ENCODE results near the gene GNAZ. TPM values are rescaled to one million over a fixed set of nuclear protein-coding genes. Genes with fewer than 3 reads are reported as not detected.

The GNAZ gene
- total RNA-seq, 2 experiments from 2014 or later: 0.21 to 0.26 TPM

DNA sequence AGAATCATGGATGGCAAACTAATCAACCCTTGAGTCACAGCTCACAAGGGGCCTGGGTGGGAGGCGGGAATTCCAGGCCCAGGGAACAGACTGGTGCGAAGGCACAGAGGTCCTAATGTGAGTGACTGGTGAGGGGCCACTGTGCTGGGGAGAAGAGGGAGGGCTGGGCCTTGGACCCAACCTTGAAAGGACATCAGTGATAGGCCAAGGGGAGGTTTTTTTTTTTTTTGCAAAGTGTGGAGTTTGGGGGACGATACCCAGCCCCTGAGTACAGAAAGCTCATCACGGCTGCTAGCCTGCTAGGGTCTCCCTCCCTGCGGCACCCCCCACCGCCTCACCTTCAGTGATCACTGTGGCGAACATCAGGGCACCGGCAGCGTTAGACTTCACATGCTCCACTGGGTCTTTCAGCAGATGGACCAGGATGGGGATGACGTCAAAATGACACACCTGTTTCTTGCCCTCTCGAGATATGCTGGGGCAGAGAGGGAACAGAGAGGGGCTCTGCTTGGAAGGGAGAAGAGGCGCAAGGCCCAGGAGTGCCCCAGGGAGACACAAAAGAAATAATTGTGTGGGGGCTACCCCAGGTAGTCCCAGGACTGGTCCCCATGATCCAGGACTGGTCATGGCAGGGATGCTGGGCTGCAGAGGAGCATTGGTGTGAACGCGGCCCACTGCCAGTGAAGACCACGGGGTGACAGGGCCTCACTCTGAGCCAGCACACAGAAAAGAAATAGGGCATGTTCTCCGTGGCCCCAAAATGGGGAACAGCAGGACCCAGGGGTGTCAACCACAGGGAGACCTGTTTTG lies 8.6 kb upstream of the GNAZ start:
- Mint-ChIP-seq H3K36me3 (ENCODE audit: low read depth) (no peaks in the 10 kb centered on the region), H3K4me3 (no peak overlapping the region), H3K4me1 (ENCODE audit: low read depth) (no peaks in the 10 kb centered on the region), H3K27ac (no peak overlapping the region), H3K9me3 (ENCODE audit: insufficient read depth) (peaks cover 4% of the 10 kb centered on the region), H3K27me3 (ENCODE audit: low read depth) (peaks cover 7% of the 10 kb centered on the region)
- ChIA-PET POLR2A (no interaction called here), CTCF (interaction anchor here (0.9 kb wide), 1 partner anchor 10 kb away, joined by 3 read pairs; no protein-coding TSS in a partner anchor)
- no peak for ATAC-seq
- no peak for DNase-seq

DNA sequence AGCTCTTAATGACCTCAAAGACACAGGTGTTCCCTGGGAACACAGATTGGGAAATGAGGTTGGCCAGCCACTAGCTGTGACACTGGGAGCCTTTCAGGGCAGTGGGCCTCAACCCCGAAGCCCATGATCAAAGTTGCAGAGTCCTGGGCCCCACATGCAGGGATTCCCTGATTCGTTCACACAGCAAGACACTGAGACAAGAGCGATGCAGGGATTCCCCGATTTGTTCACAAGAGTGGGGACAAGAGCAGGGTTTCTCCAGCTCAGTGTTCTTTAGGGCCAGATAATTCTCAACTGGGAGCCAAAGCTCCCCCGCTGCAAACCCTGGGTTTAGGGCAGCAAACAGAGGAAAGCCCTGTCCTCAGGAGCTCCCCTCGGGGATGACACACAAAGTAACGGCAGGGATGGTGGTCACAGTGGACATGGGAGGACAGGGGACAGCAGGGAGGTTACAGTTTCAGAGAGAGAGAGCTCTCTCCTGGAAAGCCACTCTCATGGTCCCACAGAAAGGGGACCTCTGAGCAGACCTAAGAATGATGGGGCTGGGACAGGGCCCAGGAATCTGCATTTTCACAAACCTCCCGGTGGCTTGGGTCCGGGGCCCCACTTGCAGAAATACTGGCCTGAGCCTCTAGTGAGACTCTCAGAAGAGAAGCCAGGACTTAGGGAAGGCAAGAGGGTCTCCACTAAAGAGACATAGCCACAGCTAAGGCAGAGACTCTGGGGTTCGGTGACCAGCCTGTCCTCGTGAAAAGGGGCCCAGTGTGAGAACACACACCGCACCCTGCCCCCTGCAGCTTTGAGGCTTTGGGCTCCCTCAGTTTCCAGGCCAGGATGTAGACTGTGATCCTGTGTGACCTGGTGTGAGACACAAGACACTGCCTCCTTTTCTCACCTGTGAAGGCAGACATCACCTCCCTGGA lies 7.4 kb upstream of the GNAZ start:
- no peaks in the 10 kb centered on the region for H3K27me3 Mint-ChIP-seq (ENCODE audit: low read depth)
- no peak overlapping the region for H3K27ac Mint-ChIP-seq
- H3K4me1 Mint-ChIP-seq (ENCODE audit: low read depth): no peaks in the 10 kb centered on the region
- H3K9me3 Mint-ChIP-seq (ENCODE audit: insufficient read depth): no peaks in the 10 kb centered on the region
- POLR2A ChIA-PET: no interaction called here
- DNase-seq: no peak
- CTCF ChIA-PET: interaction anchor here (0.9 kb wide), 1 partner anchor 9 kb away, joined by 3 read pairs; no protein-coding TSS in a partner anchor
- ATAC-seq: no peak
- no peaks in the 10 kb centered on the region for H3K36me3 Mint-ChIP-seq (ENCODE audit: low read depth)
- no peak overlapping the region for H3K4me3 Mint-ChIP-seq

DNA sequence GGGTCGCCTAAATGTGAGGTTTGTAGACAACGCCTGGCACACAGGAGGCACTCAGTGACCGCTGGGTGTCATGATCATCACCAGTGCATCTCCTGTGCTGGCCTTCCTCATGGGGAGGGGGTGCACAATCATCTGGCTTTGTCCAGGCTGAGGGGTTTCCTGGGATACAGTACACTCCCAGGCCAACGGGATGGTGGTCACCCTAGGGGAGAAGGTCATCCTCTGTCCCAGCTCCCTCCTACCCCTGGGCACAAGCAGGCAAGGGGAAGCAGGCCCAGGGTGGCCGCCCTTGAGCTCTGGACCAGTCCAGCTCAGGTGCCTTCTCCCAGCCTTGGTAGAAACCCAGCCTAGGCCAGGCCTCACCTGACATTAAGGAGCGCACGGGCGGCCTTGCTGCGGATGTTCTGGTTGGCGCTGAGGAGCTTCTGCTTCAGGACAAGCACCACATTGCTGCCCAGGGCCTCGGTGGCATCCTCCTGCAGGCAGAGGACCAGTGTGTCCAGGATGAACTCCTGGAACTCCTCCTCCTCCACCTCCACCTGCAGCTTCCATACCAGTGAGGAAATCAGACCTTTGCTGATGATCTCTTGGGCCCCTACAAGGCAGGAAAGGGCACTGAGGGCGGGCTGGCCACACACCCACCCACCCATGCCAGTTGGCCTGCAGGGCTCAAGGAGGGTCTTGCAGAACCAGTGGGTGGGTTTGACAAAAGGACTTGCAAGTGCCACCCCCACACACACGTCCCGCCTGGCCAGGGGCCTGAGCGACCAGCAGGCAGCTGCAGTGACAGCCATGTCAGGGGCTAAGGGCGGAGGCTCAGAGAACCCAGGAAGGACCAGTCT lies 6.6 kb upstream of the GNAZ start:
- H3K27me3 Mint-ChIP-seq (ENCODE audit: low read depth): peaks cover 5% of the 10 kb centered on the region
- no peaks in the 10 kb centered on the region for H3K36me3 Mint-ChIP-seq (ENCODE audit: low read depth)
- H3K27ac Mint-ChIP-seq: no peak overlapping the region
- CTCF ChIA-PET: no interaction called here
- DNase-seq (no peak), ATAC-seq (no peak)
- no peaks in the 10 kb centered on the region for H3K9me3 Mint-ChIP-seq (ENCODE audit: insufficient read depth)
- no peak overlapping the region for H3K4me3 Mint-ChIP-seq
- POLR2A ChIA-PET: no interaction called here
- no peaks in the 10 kb centered on the region for H3K4me1 Mint-ChIP-seq (ENCODE audit: low read depth)

DNA sequence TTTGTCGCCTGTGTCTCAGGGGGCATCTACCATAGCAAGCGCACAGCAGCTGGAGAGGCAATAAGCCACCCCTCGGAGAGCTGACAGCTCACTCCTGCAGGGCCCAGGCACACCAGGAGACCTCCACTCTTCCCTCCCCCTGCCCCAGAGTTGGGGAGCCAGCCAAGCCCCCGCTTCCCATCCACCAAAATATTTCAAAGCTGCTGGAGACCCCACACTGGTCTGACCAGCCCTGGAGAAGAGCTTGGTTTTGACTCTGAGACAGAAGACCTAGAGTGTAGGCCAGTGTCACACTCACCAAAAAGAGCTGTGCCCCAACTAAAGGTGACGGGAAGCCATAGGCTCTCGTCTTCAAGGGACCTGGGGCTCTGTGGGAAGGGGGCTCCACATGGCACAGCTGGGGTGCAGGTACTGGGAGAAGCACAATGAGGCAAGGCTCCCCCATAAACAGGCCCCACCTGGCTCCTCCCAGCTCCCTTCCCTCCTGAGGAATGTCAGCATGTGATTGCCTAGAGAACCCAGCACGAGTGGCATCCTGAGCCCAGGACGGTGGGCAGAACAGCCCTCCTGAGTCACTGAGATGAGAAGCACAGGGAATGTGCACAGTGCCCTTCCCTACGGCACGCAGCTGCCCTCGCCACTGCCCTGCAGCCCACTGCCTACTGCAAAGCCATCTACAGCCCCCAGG lies 5.8 kb upstream of the GNAZ start:
- no peak for DNase-seq
- H3K9me3 Mint-ChIP-seq (ENCODE audit: insufficient read depth): no peaks in the 10 kb centered on the region
- POLR2A ChIA-PET: no interaction called here
- H3K36me3 Mint-ChIP-seq (ENCODE audit: low read depth): no peaks in the 10 kb centered on the region
- H3K27me3 Mint-ChIP-seq (ENCODE audit: low read depth): peaks cover 11% of the 10 kb centered on the region
- H3K4me1 Mint-ChIP-seq (ENCODE audit: low read depth): peaks cover under 1% of the 10 kb centered on the region
- H3K27ac Mint-ChIP-seq: no peak overlapping the region
- CTCF ChIA-PET: no interaction called here
- ATAC-seq: no peak
- no peak overlapping the region for H3K4me3 Mint-ChIP-seq

DNA sequence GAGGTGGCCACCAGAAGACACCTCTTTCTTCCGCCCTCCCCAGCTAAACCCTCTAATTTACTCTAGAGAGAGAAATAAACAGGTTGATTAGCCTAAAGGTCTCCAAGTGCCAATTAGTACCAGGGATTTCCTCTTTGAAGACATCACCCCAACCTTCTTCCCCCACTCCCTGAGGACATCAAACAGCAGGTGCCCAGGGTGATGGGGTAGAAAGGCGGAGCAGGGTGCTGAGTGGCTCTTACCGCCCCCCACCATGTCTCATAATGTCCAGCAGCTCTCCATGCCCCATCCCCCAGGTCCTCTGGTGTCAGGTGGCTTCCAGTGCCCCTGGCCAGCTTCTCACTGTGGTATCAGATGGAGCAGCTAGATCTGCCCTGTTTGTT lies 5.3 kb upstream of the GNAZ start:
- ChIA-PET POLR2A (no interaction called here), CTCF (no interaction called here)
- Mint-ChIP-seq H3K9me3 (ENCODE audit: insufficient read depth) (no peaks in the 10 kb centered on the region), H3K27ac (no peak overlapping the region), H3K27me3 (ENCODE audit: low read depth) (peaks cover 13% of the 10 kb centered on the region), H3K36me3 (ENCODE audit: low read depth) (no peaks in the 10 kb centered on the region), H3K4me3 (no peak overlapping the region), H3K4me1 (ENCODE audit: low read depth) (peaks cover 4% of the 10 kb centered on the region)
- DNase-seq (no peak), ATAC-seq (no peak)

DNA sequence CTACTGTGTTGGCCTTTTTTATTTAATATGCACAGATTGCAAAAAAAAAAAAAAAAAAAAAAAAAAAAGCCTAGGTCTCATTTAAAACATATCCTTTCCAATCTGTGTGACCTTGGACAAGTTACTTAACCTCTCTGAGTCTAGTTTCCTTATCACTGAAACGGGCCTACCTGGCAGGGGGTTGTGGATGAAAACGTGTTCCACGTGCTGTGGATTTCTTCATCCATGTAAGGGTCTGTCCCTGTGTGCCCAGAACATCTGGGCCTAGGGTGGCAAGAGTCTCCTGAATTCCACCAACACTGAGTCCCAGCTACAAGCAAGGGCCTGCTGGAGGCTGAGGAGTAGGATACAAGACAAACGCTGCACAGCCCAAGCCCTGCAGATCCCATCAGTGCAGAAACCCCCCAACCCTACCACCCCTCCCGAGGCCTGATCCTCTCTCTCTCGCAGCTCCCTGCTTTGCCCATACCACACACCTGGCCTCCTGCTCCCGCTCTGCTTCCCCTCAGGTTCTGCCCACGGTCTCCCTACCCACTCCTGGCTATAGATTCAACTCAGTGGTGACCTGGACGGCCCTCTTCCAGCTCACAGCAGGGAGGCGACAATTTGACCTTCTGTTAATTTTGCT lies 4.7 kb upstream of the GNAZ start:
- ChIA-PET POLR2A (interaction anchor here (0.6 kb wide), 1 partner anchor 312 kb away, joined by 3 read pairs; no protein-coding TSS in a partner anchor), CTCF (no interaction called here)
- Mint-ChIP-seq H3K4me3 (no peak overlapping the region), H3K9me3 (ENCODE audit: insufficient read depth) (no peaks in the 10 kb centered on the region), H3K36me3 (ENCODE audit: low read depth) (no peaks in the 10 kb centered on the region), H3K4me1 (ENCODE audit: low read depth) (peaks cover 4% of the 10 kb centered on the region), H3K27ac (no peak overlapping the region), H3K27me3 (ENCODE audit: low read depth) (peaks cover 13% of the 10 kb centered on the region)
- DNase-seq: no peak
- ATAC-seq: no peak

DNA sequence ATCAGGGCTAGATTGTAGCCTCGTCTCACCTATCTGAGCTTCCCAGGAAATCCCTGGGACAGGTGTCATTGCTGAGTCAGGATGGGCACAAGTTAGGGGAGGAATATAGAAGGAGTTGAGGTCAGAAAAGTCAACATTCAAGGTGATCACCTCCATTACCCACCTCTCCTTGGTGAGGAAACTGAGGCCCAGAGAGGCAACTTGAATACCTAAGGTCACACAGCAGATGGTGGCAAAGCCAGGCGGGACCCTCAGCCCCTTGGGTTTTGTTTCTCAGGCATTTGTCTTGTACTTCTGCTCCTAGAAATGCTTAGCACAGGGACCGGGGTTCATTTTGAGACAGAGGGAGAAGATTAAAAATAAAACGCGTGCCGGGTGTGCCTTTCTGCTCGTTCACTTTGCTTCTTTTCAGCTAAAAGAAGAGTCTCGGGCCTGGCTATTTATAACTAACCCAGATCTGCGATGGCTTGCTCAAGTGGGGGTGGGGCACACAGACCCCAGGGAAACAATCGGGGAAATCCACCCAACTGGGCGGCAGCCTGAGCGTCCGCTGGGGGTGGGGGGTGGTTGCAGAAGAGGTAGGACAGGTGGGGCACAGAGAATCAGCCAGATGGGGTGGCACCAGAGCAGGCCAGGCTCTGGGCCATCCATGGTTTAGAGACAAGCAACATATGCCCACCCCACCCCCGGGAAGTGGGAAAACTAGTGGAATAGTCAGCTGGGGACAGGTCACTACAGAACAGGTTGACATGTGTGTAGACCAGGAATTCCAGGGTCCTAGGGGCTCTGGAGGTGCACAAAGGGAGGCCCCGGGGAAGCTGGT lies 3.9 kb upstream of the GNAZ start:
- Mint-ChIP-seq H3K27me3 (ENCODE audit: low read depth) (peaks cover 18% of the 10 kb centered on the region), H3K4me3 (no peak overlapping the region), H3K27ac (no peak overlapping the region), H3K36me3 (ENCODE audit: low read depth) (no peaks in the 10 kb centered on the region), H3K4me1 (ENCODE audit: low read depth) (peaks cover 8% of the 10 kb centered on the region), H3K9me3 (ENCODE audit: insufficient read depth) (no peaks in the 10 kb centered on the region)
- DNase-seq (no peak), ATAC-seq (no peak)
- ChIA-PET CTCF (no interaction called here), POLR2A (interaction anchor here (0.6 kb wide), 1 partner anchor 311 kb away, joined by 3 read pairs; no protein-coding TSS in a partner anchor)

DNA sequence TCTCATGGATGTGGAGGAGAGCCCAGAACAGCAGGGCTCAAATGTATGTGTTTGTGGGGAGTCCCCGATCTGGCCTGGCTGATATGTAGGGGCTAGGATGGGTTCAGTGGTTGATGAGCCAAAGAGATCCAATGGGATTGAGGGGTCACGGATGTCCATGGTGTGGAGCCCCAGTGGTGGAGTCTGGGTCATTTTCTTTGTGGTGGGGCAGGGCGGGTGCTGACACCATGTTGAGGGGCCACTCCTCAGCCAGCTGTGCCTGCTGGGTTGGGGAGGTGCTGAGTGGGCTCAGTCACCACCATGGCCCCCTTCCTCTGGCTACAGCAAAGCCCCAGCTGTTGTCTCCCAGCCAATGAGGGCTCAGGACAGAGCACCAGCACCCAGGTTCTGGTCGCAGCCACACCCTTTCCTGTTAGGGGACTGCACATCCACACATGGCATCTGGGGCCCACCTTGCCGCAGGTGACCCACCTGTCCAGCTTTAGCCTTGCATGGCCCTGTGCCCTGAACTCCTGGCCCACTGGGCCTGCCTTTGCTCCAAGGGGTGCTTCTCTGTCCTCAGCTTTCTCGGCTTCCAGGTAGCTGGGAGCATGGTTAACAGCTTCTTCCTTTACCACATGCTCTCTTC lies 3.2 kb upstream of the GNAZ start:
- H3K9me3 Mint-ChIP-seq (ENCODE audit: insufficient read depth): no peaks in the 10 kb centered on the region
- DNase-seq (no peak), ATAC-seq (no peak)
- ChIA-PET CTCF (no interaction called here), POLR2A (no interaction called here)
- no peak overlapping the region for H3K4me3 Mint-ChIP-seq
- H3K27ac Mint-ChIP-seq: no peak overlapping the region
- peaks cover 8% of the 10 kb centered on the region for H3K4me1 Mint-ChIP-seq (ENCODE audit: low read depth)
- no peaks in the 10 kb centered on the region for H3K36me3 Mint-ChIP-seq (ENCODE audit: low read depth)
- H3K27me3 Mint-ChIP-seq (ENCODE audit: low read depth): peaks cover 25% of the 10 kb centered on the region

DNA sequence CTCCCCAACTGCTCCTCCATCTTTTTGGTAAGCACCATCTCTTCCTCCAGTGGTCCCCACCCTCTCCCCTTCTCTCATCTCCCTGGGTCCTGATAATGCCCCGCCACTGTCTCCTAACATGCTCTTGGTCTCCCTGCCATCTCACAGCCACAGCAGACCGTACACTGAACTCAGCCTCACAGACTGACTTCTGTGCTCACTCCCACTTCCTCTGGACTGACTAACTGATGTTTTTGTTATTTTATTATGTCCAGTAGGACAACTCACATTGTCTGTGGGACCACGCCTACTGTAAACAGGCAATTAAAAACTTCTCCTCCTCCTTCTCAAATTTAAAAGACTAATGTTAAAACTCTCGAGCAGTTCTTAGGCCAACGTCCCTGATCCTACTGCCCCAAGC lies 2.6 kb upstream of the GNAZ start:
- peaks cover 8% of the 10 kb centered on the region for H3K4me1 Mint-ChIP-seq (ENCODE audit: low read depth)
- DNase-seq: no peak
- H3K27ac Mint-ChIP-seq: no peak overlapping the region
- no peaks in the 10 kb centered on the region for H3K36me3 Mint-ChIP-seq (ENCODE audit: low read depth)
- H3K9me3 Mint-ChIP-seq (ENCODE audit: insufficient read depth): no peaks in the 10 kb centered on the region
- no peak overlapping the region for H3K4me3 Mint-ChIP-seq
- ChIA-PET CTCF (no interaction called here), POLR2A (no interaction called here)
- no peak for ATAC-seq
- peaks cover 29% of the 10 kb centered on the region for H3K27me3 Mint-ChIP-seq (ENCODE audit: low read depth)

DNA sequence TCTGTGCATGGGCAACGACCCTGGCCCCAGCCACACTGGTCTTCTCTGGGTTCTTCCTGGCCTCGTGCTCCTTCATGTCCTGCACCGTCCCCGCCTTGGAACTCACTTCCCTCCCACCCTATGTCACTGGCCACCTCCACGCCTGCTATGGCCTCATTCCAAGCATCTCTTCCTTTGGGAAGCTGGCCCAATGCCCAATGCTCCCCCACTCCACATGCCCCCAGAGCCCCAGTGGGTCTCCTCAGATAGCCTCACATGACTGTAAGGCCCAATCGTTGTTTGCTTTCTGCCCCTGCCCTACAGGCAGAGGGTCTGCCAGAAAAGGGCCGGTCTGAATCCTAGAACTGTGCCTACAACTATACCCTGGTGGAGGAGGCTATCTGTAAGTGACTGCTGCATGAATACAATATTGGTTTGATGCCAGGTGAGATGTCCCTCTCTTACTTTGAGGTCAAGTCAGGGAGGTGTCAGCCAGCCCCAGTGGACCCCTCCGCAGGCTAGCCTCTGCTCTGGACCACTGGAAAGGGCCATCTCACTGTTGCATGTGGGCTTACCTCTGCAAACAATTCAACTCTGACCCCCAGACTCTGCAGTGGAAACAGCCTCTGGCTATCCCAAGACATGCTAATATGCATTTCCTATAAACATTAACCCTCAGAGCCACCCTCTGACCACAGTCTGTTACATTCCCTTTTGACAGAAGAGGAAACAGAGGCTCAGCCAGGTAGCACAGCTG lies 2.1 kb upstream of the GNAZ start:
- ChIA-PET POLR2A (no interaction called here), CTCF (no interaction called here)
- ATAC-seq (no peak), DNase-seq (no peak)
- H3K27me3 Mint-ChIP-seq (ENCODE audit: low read depth): peaks cover 31% of the 10 kb centered on the region
- H3K27ac Mint-ChIP-seq: no peak overlapping the region
- no peaks in the 10 kb centered on the region for H3K9me3 Mint-ChIP-seq (ENCODE audit: insufficient read depth)
- H3K4me3 Mint-ChIP-seq: no peak overlapping the region
- peaks cover 8% of the 10 kb centered on the region for H3K4me1 Mint-ChIP-seq (ENCODE audit: low read depth)
- H3K36me3 Mint-ChIP-seq (ENCODE audit: low read depth): no peaks in the 10 kb centered on the region

All from activated CD8-positive, alpha-beta T cell treated with anti-CD3 and anti-CD28 coated beads, Interleukin-2, amount 10 ng/mL, durations not matched to agents 7 days and 5 days (primary cell).